Transverse colon (tissue), 4 donors: ENCODE data around the gene IL4R.

Experiments used
- EP300 ChIP-seq: sonication (generic); formaldehyde crosslinking; IDR thresholded peaks from one replicate; pipeline ENCODE4 v1.6.1; 2017; ENCODE audit warnings: antibody characterized with exemption, low read depth
- POLR2A ChIP-seq: fragments of 450-650 bp; IDR thresholded peaks from one replicate; pipeline ENCODE4 v1.6.1; 2016; ENCODE audit warnings: antibody characterized with exemption, mild to moderate bottlenecking, moderate library complexity
- POLR2AphosphoS5 ChIP-seq, 3 donors: sonication (generic); formaldehyde crosslinking; IDR thresholded peaks; one replicate each; pipeline ENCODE4 v1.6.1; 2016; ENCODE audit warnings: antibody characterized with exemption in 3 of 3
- TF ChIP-seq, protein P1 (sequence below), 5 experiments: fragments of 200-600 bp in 3 of 5; fragments of 450-650 bp in 2 of 5; sonication (generic) in 3 of 5; IDR thresholded peaks; 1 replicate in 2 of 5; 2 replicates in 3 of 5; pipeline ENCODE4 v1.5.1; 2016 to 2017; ENCODE audit warnings: antibody characterized with exemption in 5 of 5, inconsistent platforms in 3 of 5, mild to moderate bottlenecking in 2 of 5, moderate library complexity in 1 of 5

DNA sequence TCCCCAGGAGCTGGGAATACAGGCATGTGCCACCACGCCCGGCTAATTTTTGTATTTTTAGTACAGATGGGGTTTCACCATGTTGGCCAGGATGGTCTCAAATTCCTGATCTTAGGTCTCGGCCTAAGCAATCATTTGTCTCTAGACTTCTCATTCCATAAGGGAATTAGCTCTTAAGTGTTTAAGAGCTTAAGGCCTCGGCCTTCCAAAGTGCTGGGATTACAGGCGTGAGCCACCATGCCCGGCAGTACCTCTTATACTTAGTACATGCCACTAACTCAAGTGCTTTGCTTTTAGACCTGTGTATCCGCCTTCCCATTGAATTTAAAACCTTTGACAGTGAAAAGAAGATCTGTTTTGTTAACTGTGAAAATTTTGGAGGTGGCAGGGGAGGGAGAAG, 71.6 kb downstream of the IL4R start:
- TF ChIP-seq POLR2A: no peak
- TF ChIP-seq, protein P1, sequence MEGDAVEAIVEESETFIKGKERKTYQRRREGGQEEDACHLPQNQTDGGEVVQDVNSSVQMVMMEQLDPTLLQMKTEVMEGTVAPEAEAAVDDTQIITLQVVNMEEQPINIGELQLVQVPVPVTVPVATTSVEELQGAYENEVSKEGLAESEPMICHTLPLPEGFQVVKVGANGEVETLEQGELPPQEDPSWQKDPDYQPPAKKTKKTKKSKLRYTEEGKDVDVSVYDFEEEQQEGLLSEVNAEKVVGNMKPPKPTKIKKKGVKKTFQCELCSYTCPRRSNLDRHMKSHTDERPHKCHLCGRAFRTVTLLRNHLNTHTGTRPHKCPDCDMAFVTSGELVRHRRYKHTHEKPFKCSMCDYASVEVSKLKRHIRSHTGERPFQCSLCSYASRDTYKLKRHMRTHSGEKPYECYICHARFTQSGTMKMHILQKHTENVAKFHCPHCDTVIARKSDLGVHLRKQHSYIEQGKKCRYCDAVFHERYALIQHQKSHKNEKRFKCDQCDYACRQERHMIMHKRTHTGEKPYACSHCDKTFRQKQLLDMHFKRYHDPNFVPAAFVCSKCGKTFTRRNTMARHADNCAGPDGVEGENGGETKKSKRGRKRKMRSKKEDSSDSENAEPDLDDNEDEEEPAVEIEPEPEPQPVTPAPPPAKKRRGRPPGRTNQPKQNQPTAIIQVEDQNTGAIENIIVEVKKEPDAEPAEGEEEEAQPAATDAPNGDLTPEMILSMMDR (IDR thresholded peaks at IDR 0.05): no peak
- no peak for TF ChIP-seq POLR2AphosphoS5 (IDR thresholded peaks at IDR 0.05)
- no peak for TF ChIP-seq EP300
